Adipocyte (in vitro differentiated cells): ENCODE measurements around the gene NID1.

Source experiments
- DNase-seq: peaks from one replicate; pipeline ENCODE4 v3.0.0-alpha.2; 2015; ENCODE audit warnings: low read depth
- H3K27me3 ChIP-seq: replicated peaks from 2 replicates; pipeline ENCODE4 v1.7.0; 2013; ENCODE audit warnings: mild to moderate bottlenecking, low read length, moderate library complexity; ENCODE audit not compliant: control insufficient read depth, insufficient read depth
- H3K36me3 ChIP-seq: 2 replicates; pipeline ENCODE4 v1.7.0; 2013; ENCODE audit warnings: low read length, mild to moderate bottlenecking, moderate library complexity; ENCODE audit not compliant: control insufficient read depth, insufficient read depth, severe bottlenecking
- H3K4me1 ChIP-seq: 2 replicates; pipeline ENCODE4 v1.7.0; 2013; ENCODE audit warnings: mild to moderate bottlenecking, low read length, moderate library complexity; ENCODE audit not compliant: control insufficient read depth, insufficient read depth
- H3K4me3 ChIP-seq: 2 replicates; pipeline ENCODE4 v1.7.0; 2013; ENCODE audit warnings: mild to moderate bottlenecking, low read length, moderate library complexity
- H3K9ac ChIP-seq: 2 replicates; pipeline ENCODE4 v1.7.0; 2013; ENCODE audit warnings: mild to moderate bottlenecking, low read length, moderate library complexity
- H3K9me3 ChIP-seq: 2 replicates; pipeline ENCODE4 v1.7.0; 2013; ENCODE audit warnings: mild to moderate bottlenecking, low read length, moderate library complexity; ENCODE audit not compliant: control insufficient read depth

NID1 gene

GRCh38 chr1:235952950-235953615 is 111.8 kb downstream of the NID1 start:
- Histone ChIP-seq H3K9ac (no peak overlapping the region), H3K9me3 (peaks cover 11% of the 10 kb centered on the region), H3K4me3 (peak overlapping the region; percentile 2), H3K27me3 (no peaks in the 10 kb centered on the region), H3K4me1 (peaks cover 6% of the 10 kb centered on the region), H3K36me3 (no peaks in the 10 kb centered on the region)
- no peak for DNase-seq

- peaks cover 11% of the 10 kb centered on the region for H3K9me3 ChIP-seq
- DNase-seq, result no peak
- no peak overlapping the region for H3K4me3 ChIP-seq
- H3K36me3 ChIP-seq, result no peaks in the 10 kb centered on the region
- no peak overlapping the region for H3K9ac ChIP-seq
- peaks cover 6% of the 10 kb centered on the region for H3K4me1 ChIP-seq
- H3K27me3 ChIP-seq, result no peaks in the 10 kb centered on the region
These were observed 113.2 kb downstream of the NID1 start for GRCh38 chr1:235951661-235952060.

GRCh38 chr1:235950318-235950717 is 114.6 kb downstream of the NID1 start:
- no peak for DNase-seq
- H3K4me3 ChIP-seq, result no peak overlapping the region
- no peak overlapping the region for H3K9ac ChIP-seq
- peaks cover 6% of the 10 kb centered on the region for H3K4me1 ChIP-seq
- H3K27me3 ChIP-seq, result no peaks in the 10 kb centered on the region
- no peaks in the 10 kb centered on the region for H3K36me3 ChIP-seq
- H3K9me3 ChIP-seq, result peaks cover 11% of the 10 kb centered on the region

DNA sequence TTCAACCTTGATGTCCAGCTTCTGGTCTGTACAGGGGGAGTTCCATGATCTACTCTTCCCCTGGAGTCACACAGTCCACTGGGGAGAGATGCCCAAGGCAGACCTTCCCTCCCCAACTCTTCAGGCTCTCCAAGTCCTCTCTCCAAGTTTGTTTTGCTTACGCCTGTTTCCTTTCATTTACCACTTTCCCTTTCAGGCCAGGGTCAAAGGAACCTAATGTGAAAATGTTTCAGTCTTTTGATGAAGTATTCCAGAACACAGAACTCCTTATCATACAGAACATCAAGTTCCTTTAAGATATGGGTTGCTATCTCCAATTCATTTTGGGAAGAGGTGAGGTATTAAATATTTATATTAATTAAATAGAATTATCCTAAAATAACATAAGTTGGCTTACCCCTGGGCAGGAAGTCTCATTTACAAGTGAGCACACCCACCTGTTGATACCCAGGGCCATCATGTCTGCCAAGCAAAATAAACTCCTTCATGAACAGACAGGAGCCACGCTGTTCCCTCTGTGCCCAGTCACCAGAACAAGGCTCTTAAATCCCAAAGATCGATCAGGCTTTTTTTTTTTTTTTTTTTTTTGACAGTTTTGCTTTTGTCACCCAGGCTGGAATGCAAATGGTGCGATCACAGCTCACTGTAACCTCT is 116.0 kb downstream of the NID1 start:
- Histone ChIP-seq H3K4me3 (no peak overlapping the region), H3K4me1 (peaks cover under 1% of the 10 kb centered on the region), H3K36me3 (no peaks in the 10 kb centered on the region), H3K27me3 (no peaks in the 10 kb centered on the region), H3K9ac (no peak overlapping the region), H3K9me3 (peaks cover 11% of the 10 kb centered on the region)
- DNase-seq, result no peak

DNA sequence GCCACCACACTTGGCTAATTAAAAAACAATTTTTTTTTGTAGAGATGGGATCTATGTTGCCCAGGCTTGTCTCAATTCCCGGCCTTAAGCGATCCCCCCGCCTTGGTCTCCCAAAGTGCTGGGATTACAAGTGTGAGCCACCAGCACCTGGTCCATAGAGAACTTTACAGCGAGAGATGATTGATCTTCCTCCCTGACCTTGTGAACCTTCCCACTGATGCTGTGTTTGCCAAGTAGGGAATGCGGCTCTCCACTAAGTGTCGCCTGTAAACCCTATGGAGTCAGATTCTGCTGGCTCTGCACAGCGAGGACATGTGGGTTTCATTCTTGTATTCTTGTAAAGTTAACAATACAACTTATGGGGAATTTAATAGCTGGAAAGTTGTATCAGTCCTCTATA is 116.9 kb downstream of the NID1 start:
- Histone ChIP-seq H3K4me1 (peaks cover 5% of the 10 kb centered on the region), H3K9ac (no peak overlapping the region), H3K4me3 (no peak overlapping the region), H3K27me3 (no peaks in the 10 kb centered on the region), H3K9me3 (peaks cover 4% of the 10 kb centered on the region), H3K36me3 (no peaks in the 10 kb centered on the region)
- DNase-seq, result no peak

DNA sequence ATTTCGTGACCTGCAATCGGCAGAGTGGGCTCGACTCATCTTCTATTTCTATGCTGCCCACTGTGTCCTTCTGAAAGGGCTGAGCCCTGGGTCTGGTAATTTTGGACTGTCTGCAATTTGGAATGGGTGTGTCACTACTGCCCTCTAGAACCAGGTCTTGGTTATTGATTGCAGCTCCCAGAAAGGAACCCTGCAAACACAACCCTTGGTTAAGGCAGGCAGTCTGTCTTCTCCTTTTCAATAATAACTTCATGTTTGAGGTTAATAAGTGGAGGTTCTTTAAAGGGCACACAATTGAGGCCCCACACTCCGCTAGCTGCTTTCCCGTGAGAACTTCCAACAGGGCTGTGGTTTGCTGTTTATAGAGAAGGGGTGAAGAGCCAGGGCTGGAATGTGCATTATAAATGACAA is 118.3 kb downstream of the NID1 start:
- peak; percentile 37 for DNase-seq
- Histone ChIP-seq H3K36me3 (no peaks in the 10 kb centered on the region), H3K9me3 (no peaks in the 10 kb centered on the region), H3K4me1 (peaks cover 15% of the 10 kb centered on the region), H3K9ac (no peak overlapping the region), H3K27me3 (no peaks in the 10 kb centered on the region), H3K4me3 (no peak overlapping the region)

DNA sequence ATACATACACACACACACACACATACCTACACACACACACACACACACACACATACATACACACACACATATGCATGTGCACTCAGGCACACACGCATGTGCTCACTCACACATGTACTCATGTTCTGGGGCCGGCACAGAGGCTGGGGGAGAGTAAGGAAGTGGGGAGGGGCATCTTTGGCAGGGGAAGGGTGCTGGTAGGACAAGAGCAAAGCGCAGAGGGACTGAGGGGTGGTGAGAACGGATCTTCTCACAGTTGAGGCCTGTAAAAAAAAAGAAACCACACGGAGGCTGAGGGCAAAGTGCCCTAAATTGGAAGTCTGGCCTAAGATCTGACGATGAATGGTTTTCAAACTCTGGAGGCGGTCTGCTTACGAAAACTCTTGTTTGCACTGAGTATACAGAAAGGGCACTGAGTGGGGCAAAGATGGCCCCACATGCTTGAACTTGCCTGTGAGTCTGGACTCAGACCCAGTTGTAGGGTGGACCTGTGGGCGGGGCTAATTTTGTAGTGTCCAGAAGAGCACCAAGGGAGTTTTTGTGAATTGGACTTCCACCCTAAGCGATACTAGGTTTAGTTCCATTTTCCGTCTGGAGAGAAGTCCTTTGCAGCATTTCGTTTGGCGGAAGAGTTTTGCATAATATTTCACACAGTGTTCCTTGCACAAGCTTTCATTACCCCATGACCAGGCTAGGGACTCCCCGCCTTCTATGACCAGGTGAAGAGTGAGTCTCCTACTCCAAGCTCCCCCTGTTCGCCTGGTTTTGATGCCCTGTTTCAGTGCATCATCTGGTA is 118.9 kb downstream of the NID1 start:
- Histone ChIP-seq H3K4me1 (peaks cover 15% of the 10 kb centered on the region), H3K27me3 (no peaks in the 10 kb centered on the region), H3K9me3 (no peaks in the 10 kb centered on the region), H3K9ac (no peak overlapping the region), H3K36me3 (no peaks in the 10 kb centered on the region), H3K4me3 (no peak overlapping the region)
- no peak for DNase-seq

GRCh38 chr1:235943581-235944114 is 121.2 kb downstream of the NID1 start:
- Histone ChIP-seq H3K4me3 (no peak overlapping the region), H3K4me1 (peaks cover 15% of the 10 kb centered on the region), H3K9ac (no peak overlapping the region), H3K36me3 (no peaks in the 10 kb centered on the region), H3K9me3 (no peaks in the 10 kb centered on the region), H3K27me3 (no peaks in the 10 kb centered on the region)
- DNase-seq, result peak; percentile 67

DNA sequence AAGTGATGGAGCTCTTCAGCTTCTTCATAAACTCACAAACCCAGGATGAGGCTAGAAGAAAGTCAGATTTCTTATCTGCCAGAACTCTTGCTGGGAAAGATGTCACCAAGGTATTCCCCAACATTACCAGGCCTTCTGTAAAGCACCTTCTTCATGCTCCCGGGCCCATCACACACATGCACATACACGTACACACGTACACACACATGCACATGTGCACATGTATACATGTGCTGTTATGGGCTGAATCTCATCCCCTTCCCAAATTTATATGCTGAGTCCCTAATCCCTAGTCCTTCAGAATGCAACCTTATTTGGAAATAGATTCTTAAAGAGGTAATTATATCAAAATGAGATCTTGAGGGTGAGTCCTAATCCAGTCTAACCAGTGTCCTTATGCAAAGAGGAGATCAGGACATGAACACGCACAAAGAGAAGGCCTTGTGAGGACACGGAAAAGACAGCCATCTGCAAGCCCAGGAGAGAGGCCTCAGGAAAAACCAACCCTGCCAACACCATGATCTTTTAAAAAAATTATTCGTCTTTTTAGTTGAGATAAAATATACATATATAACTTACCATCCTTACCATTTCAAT is 121.8 kb downstream of the NID1 start:
- H3K9me3 ChIP-seq, result no peaks in the 10 kb centered on the region
- H3K4me1 ChIP-seq, result peaks cover 19% of the 10 kb centered on the region
- H3K27me3 ChIP-seq, result no peaks in the 10 kb centered on the region
- H3K9ac ChIP-seq, result no peak overlapping the region
- no peaks in the 10 kb centered on the region for H3K36me3 ChIP-seq
- H3K4me3 ChIP-seq, result peak overlapping the region; percentile 13
- DNase-seq, result no peak

DNA sequence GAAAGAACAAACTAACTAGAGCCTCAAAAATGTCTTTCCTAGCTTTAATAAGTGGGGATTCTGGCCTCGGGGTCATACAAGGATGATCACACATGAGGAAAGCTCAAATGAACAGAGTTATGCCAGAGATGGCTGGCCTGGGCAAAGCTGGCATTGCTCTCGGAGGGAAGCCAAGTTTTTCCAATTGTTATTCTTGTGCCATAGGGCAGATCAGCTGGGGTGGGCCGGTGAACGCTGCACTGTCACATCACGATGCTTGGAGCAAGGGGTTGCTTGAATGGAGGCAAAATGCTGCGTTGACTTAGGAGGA is 122.3 kb downstream of the NID1 start:
- H3K9me3 ChIP-seq, result no peaks in the 10 kb centered on the region

More for the DNA sequence above, 122.3 kb downstream of the NID1 start:
- H3K27me3 ChIP-seq, result no peaks in the 10 kb centered on the region
- no peak for DNase-seq
- H3K4me3 ChIP-seq, result peak overlapping the region; percentile 13
- H3K36me3 ChIP-seq, result no peaks in the 10 kb centered on the region
- peaks cover 19% of the 10 kb centered on the region for H3K4me1 ChIP-seq
- no peak overlapping the region for H3K9ac ChIP-seq
